Renal cortical epithelial cell (primary cell): ENCODE measurements around the gene SELENOO. TPM values are rescaled to one million over a fixed set of nuclear protein-coding genes. Genes with fewer than 3 reads are reported as not detected.

ENCODE experiments used
- DNase-seq: peaks from one replicate; pipeline ENCODE4 v3.0.0-alpha.2; 2011; ENCODE audit warnings: low read depth
- total RNA-seq: library from RNA; depleted of rRNA; stranded (reverse); fragments of >200 nt; gene quantifications from 2 replicates; pipeline ENCODE4 v1.2.3, GENCODE V29; 2014

The SELENOO gene
- total RNA-seq, 1 donor from 2014 or later, result 26.7 TPM

DNA sequence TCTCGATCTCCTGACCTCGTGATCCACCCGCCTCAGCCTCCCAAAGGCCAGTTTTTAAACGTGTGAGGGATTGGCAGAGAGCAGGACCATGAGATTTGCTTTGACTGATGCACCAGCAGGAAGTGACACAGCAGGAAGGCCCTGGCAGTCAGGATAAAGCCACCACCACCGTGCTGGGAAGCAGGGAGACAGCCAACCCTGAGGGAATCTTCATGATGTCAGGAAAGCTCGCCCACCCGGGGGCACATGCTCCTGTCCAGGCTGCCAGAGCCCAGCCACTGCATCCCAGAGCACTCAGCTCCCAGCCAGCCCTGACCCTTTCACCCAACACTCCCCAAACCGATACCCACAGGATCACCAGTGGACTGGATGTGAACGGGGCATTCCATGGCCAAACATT, 37.9 kb downstream of the SELENOO start:
- DNase-seq, result no peak

DNA sequence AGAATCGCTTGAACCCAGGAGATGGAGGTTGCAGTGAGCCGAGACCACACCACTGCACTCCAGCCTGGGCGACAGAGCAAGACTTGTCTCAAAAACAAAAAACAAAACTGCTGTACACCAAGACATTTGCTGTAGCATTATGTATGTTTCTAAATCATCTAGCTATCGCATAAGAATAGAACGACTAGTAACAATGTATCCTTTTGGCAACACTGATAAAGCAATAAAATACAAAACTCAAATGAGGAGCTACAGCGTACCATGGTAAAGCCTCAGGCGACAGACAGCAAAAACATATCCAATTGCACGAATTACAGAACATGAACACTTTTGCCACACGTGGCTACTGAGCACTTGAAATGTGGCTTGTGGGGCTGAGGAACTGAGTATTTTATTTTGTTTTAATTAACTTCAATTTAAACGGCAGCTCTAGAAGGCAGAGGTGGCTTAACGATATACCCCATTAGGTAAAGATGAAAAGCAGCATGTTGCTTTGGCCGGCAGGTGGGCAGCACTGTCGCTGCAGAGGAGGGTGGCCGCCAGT, 41.7 kb downstream of the SELENOO start:
- no peak for DNase-seq

DNA sequence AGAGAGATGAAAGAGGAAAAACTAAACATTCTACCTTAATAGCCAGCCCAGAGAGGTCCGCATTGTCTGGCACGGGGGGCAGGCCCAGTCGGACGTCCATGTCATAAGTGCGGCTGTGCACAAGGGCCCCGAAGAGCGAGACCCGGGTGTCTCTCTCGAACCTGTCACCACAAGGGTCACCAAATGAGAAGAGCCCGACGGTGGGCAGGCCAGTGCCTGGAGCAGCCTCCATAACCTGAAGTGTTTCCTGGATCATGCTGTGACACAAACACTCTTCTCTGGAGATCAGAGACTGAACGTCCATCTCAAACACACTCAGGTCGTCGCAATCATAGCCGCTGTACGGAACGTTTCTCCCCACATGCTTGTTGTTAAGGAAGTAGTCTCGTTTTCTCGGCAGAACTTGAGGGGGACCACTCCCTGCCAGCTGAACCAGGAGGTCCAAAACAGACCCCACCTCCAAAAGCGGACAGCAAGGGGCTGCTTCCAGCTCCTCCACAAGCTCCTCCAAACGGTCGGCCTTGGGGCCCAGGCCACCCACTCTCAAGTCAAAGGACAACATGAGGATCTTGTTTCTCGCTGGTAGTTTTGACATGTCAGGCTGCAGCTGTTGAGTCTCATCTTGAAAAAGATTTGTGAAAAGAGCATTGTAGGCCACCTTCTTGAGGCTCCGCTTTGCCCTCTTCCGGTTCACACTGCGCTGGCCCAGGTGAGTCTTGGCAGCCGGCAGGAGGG, 43.0 kb downstream of the SELENOO start:
- peak; percentile 10 for DNase-seq

DNA sequence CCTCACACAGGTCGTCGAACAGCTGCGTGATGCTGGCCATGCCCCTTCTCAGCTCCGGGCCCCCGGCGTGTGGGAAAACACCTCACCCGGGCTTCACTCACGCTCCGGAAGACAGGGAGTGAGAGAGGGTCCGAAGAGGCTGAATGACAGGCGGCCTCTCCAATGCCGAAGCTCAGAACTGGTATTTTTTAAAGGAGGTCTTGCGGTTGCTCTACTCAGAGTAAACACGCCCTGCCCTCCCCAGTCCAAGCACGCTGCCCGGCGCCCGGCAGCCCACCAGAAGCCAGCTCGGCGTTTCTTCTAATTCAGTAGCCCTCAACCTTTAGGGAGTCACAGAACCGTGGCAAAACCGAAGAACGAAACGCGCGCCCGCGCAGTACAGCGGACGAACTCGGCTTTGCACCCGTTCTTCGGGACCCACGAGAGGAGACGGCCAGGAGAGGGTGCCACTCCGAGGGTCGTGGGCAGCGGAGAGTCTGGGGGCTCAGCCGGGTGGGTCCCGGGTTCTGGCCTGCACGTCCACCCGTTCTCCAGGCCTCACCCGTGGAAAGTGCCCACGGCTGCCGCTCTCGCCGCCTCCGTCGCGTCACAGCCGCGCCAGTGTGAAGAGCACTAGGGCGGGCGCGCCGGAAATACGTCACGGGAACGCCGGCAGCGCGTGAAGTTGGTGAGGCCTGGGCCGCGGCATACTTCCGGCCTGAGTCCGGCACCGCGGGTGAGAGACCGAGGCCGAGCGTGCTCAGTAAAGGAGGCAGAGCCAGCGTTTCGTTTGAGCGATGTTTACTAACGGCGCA, 43.8 kb downstream of the SELENOO start, which contains the start of gene TUBGCP6:
TUBGCP6 (minus strand) TSS at position 604 of the 794 bp plus-strand sequence; CDS start at position 40, 564 bp downstream.
- DNase-seq, result peak; percentile 68

DNA sequence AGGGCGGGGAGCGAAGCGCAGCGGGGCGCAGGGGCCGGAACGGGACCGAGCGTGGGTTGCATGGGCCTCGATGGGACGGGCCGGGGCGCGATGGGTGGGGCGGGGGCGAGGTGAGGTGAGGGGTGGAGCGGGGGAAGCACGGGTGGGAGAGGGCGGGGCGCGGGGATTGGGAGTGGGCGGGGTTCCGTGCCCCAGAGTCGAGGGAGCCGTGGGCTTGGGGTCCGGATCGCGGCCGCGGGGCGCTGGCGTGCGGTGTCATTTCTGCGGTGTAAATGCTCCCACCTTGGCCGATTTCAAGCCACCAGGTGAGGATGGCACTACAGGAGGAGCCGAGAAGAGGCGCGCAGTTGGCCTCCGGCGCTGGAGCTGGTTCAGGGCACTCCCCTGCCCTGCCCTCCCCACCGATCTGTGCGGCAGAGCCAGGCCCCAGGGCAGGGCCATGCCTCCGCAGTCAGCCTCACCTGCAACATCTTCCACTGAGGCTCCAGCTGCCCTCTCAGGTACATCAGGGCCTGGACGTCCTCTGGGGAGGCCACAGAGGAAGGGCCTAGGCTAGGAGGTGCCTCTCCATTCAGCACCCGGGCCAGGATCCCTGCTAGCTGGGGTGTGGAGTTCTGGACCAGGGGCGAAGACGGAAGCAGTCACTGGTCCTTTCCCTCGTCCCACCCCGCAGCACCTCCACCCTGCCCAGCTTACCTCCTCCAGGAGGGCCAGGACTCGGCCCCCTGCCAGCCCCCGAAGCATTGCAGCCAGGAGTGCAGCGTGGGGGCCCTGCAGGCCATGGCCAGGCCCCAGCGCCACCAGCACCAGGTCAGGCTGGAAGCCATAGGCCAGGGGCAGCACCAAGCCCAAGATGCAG, 44.6 kb downstream of the SELENOO start:
- DNase-seq, result no peak

DNA sequence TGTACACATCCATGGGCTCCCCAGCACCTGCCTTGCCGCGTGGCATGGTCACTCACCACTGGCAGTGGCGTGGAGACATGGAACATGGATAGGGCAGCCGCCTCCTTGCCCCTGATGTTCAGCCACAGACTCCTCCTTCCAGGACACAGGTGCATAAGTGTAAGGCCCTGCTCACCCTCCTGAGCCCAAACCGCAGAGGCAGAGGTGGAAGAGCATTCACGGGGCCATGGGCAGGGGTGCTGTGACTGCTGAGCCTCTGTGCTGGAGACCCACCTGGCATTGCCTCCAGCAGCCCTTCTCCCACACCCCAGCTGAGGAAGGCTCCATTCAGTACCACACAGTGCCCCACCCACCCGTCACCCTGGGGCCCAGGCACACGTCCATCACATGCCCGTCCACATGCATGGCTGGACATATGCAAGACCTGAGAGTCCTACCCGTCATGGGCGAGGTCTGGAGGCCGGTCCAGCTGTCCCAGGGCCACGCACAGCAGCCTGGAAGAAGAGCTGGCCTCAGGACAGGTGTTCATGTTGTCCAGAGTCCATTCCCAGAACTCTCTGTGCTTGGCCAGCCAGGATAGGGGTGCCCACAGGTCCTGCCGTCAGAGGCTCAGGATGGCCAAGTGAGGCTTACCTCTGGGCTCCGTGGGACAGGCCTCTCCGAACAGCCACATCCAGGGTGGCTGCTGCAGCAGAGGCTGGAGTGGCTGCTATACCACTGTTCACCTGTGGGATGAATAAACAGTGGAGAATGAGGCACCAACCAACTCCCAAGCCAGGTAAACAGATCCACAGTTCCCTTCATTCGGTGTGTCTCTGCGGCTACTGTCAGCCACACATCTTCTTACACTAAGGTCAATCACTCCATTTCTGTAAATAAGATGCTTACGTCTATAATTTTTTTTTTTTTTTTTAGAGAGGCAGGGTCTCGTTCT, 45.7 kb downstream of the SELENOO start:
- DNase-seq, result no peak

DNA sequence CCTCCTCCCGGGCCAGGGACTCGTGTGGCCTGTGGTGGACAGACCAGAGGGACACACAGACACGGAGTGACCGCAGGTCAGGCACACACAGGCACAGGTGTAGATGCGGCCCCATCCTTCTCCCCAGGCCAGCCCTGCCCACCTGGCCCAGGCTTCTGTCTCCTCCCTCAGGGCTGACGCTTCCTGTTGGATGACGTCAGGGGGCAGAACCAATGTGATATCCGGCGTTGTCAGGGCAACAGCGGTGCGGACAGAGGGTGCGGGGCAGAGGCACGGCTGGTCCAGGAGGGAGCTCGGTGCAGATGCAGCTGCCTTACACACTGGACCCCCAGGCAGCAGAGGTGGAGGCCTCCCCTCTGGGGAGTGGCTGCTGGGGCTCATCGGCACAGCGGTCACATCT, 46.9 kb downstream of the SELENOO start:
- DNase-seq, result no peak

DNA sequence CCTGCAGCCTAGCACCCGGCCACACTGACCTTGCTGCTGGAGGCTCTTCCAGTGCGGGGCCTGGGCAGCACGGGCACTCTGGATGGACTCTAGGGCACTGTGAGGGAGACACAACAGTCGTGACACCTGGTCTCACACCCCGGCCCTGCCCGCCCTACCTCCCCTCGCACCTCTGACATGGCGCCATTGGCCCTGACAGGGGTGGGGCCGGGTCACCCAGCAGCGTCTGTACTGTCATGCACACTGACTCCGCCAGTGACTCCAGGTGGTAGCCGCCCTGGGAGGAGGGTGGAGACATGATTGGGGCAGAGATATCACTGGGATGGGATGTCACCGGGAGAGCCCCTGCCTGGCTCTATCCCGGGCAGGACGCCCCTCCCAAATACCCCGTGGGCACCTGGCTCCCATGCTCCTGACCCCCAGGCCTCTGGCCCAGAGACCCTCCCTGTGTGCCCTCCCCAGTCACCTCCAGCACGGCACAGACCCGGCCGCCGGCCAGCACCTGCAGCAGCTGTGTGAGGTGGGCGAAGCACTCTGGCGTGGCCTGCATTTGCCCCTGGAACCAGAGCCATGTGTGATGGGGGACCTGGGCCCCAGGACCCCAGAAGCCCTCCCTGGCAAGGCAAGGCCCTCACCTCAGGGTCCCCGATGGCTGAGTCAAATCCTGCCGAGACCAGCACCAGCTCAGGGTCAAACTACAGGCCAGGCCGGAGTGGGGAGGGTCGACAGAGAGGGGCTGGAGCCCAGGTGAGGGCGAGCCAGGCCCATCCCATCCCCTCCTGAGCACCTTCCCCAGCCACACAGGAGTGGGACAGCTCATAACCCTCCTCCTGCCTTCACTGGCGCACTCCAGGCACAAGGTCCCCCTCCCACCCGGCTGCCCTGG, 47.6 kb downstream of the SELENOO start:
- no peak for DNase-seq

DNA sequence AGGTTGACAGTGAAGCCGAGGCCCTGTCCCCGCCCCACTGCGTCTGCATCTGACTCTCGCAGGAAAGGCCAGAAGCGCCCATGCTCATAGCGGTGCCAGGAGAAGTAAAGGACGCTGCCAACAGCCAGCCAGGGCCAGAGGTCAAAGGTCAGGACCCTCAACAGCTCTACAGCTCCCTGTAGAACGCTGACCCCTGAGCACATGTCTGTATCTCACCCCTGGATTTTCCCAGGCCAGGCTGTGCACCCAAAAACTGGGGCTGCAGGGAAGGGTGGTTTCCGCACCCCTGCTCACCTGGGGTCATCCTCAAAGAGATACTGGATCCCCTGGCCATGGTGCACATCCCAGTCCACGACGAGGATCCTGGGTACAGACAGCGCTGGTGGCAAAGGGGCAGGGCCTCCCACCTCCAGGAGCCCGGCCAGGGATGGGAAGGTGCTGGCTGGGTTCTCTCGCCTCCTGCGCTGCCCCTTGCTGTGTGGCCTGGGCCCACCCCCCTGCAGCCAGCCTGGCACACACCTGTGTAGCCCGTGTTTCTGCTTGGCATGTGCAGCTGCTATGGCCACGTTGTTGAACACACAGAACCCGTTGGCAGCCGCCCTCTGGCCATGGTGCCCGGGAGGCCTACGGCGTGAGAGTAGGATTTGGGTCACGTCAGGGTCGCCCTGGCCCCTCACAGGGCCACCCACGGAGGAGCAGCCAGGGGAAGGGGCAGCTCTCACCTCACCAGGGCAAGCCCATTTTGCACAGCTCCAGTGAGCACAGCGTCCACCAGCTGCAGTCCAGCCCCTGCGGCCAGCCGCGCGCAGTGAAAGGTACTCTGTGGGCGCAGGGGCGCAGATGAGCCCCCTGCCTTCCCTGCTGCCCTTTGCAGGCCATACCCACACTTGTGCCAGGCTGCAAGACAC, 48.8 kb downstream of the SELENOO start:
- DNase-seq, result no peak

DNA sequence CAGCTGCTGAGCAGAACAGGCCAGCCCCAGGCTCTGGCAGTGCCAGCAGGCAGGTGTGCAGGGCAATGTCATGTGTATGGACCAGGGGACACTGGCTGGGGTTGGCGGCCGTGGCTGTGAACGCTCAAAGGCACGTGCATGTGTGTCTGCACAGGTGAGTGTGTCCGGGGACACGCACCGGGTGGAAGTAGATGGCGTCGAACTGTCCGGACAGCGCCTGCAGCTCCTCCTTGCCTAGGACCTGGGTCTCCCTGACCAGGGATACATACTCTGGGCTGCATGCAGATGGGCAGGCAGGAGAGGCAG, 49.4 kb downstream of the SELENOO start:
- no peak for DNase-seq

DNA sequence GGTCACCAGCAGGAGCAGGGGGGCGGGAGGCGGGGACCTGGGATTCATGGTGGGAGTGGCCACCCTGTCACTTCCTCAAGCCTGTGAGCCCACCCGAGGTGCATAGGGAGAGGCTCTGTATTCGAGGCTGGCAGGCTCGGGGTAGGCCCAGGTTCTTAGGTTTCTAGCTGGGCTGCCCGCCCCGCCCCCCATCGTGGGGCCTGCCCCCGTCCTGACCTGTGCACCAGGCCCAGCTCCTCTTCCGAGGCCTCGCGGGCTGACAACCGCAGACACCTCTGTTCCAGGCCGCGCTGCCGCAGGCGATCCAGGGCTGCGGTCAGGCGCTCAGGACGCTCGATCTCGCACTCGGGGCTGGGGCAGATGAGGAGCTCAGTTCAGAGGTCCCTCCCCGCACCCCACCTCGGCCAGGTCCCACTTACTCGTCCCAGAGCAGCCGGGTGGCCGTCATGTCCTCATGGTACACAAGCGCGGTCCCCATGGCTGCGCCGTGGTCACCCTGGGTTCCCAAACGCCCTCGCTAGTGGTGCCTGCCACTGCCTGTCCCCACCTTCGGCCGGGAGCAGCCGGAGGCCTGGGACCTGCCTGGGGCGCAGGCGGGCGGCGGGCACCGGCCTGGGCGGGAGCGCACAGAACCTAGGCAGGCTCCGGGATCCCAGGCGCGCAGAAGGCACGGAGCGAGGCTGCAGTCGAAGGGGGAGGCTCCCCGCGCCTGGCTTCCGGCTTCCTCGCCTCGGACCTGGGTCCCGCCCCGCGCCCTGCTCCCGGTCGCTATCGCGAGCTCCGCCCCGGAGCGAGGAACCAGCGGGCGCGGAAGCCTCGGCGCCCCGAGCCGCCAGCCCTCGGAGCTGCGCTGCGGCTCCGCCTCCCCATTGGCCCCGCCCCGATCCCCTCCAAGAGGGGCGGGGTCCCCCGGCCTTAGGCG, 50.0 kb downstream of the SELENOO start, which contains the start of gene HDAC10:
HDAC10 (minus strand) TSS at position 711 of the 922 bp plus-strand sequence; CDS start at position 478, 233 bp downstream.
- DNase-seq, result peak; percentile 19

DNA sequence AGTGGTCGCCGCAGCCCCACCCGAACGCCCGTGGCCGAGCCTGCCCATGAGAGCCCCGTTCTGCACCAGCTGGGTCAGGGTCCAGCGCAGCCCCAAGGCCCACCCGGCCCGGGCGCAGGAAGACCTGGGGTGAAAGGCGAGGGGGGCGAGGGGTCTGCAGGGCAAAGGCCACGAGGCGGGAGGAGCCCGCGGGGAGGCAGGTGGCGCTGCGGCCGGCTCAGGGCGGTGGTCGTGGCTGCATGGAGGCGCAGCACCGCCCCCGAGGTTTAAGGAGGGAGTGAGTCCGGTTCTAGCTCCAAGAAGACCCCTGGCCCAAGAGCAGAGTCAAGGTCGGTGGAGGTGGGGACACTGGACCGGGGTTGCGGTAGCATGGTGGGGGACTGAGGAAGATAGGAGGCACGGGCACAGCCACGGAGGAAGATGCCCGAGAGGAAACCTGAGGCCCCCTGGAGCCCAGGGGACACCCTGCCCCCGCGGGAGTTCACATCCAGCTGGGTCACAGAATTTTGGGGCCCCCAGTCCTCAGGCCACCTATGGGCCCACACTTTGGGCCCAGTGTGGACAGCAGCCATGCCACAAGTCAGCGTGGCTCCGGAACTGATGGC, 50.8 kb downstream of the SELENOO start:
- DNase-seq, result no peak

DNA sequence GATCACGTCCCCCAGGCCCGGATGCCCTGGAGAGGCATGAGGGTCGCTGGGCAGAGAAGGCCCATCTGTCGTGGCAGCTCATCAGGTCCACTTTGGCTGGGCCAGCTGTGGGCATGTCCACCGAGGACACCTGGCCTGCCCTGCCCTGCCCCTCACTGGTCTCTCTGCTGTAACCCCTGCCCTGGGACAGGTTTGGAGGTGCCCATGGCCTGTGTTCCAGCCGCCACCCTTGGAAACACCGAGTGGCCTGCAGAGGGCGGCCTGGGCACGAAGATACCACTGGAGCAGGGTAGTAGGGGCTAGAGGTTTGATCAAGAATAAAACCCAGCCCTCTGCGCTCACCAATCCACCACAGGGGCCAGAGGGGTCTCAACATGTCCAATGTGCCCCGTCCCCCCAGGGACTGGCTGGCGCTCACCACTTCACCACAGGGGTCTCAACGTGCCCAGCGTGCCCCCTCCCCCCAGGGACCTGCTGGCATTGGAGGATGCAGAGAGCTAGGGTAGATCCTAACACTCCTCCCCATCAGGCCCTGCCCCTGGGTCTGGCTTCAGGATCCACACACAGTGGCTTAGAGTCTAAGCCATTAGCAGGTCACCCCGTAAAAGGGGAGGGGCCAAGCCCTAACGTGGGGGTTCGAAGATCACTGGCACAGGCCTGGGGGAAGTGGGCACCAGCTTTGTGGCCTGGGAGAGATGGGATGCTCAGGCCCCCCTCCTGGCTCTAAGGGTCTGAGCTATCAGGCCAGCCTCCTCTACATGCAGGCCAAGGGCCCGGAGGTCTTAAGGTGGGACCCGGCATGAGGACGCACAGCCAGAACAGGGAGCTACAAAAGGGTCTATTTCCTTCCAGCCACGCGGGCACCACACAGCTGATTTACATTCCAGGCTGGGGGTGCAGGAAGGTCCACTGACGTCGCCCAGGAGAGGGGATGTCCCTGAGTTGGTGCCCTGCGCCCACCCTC, 51.6 kb downstream of the SELENOO start:
- peak; percentile 29 for DNase-seq

DNA sequence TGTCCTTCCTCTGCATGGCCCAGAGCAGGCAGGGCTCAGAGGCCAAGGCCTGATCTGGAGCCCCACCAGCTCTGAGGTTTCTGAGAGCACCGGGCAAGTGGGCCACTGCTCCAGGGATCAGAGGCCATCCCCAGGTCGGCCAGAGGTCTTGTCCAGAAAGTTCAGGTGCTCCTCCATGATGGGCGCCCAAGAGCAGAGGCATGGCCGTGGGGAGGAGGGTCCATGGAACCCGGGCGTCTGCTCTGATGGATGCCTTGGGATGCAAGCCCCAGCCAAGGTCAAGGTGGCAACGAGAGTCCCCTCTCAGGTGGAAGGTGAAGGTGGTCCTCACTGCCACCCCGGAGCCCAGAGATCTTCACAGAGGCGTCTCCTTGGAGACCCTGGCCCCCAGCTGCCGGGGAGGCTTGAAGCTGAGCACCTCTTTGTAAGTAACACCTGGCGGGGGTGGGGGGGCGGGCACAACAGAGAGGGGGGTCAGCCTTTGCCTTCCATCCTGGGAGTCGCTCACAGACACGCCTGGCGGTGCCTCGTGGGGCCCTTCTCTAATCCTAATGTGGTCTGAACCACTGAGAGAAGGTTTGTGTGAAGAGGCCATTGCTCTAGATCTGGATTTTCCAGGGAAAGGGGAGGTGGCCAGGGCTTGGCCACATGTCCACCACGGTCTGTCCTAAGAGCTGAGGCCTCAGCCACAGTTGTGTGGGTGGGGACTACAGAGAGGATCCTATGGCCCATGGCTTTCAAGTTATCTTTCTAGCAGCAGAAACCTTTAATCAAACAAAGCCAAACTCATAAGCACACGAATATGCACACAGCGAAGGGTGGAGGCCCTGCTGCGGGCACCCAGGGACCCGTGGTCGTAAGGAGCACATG, 52.5 kb downstream of the SELENOO start:
- DNase-seq, result no peak

DNA sequence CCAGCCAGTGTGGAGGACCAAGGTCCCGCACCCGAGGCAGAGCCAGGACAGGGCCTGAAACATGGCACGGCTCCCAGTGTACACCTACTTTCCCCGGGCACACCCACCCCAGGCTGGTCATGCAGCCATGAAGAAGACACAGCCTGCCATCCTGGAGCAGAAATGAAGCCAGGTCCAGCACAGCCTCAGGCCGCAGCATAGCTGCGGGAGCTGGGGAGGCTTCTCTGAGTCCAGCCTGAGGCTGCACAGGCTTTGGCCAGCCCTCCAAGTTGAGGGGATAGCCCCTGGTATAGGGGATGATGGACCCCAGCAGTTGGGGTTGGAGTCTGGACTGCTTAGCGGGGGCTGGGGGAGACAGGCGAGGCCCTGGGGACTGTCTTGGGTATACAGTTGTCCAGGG, 53.1 kb downstream of the SELENOO start:
- DNase-seq, result no peak
